Esophagus muscularis mucosa (tissue), 4 donors: ENCODE results near the gene TMEM88. TPM values are rescaled to one million over a fixed set of nuclear protein-coding genes. Genes with fewer than 3 reads are reported as not detected.

ENCODE experiments used
- DNase-seq: peaks from one replicate; pipeline ENCODE4 v3.0.0-alpha.2; 2017; ENCODE audit errors: extremely low spot score
- H3K27ac ChIP-seq, 4 donors: fragments of 200-600 bp; sonication (generic); replicated peaks in 1 of 4; 1 replicate in 3 of 4; 2 replicates in 1 of 4; pipeline ENCODE4 v1.5.1; 2016 to 2019; ENCODE audit warnings: mild to moderate bottlenecking in 1 of 4
- H3K27me3 ChIP-seq, 4 donors: fragments of 200-600 bp; sonication (generic); one replicate each; pipeline versions ENCODE4 v1.5.1 to v1.6.0; 2016 to 2019
- H3K36me3 ChIP-seq, 4 donors: fragments of 200-600 bp; sonication (generic); one replicate each; pipeline ENCODE4 v1.5.1; 2016 to 2019
- H3K4me1 ChIP-seq, 4 donors: fragments of 200-600 bp; sonication (generic); one replicate each; pipeline ENCODE4 v1.5.1; 2016 to 2019
- H3K4me3 ChIP-seq, 4 donors: fragments of 200-600 bp; sonication (generic); 1 replicate in 2 of 4; 2 replicates in 2 of 4; pipeline ENCODE4 v1.5.1; 2016 to 2019; ENCODE audit warnings: mild to moderate bottlenecking in 4 of 4, moderate library complexity in 1 of 4
- H3K9me3 ChIP-seq, 4 donors: fragments of 200-600 bp; sonication (generic); 1 replicate in 3 of 4; 2 replicates in 1 of 4; pipeline ENCODE4 v1.5.1; 2016 to 2019
- CTCF ChIP-seq, 3 experiments: fragments of 200-600 bp in 2 of 3; fragments of 450-650 bp in 1 of 3; sonication (generic) in 2 of 3; IDR thresholded peaks; one replicate each; pipeline ENCODE4 v1.5.1; 2017 to 2019; ENCODE audit warnings: antibody characterized with exemption in 3 of 3, mild to moderate bottlenecking in 2 of 3, moderate library complexity in 1 of 3
- EP300 ChIP-seq: sonication (generic); formaldehyde crosslinking; IDR thresholded peaks from one replicate; pipeline ENCODE4 v1.6.1; 2017; ENCODE audit warnings: antibody characterized with exemption
- POLR2A ChIP-seq: fragments of 450-650 bp; IDR thresholded peaks from one replicate; pipeline ENCODE4 v1.6.1; 2017; ENCODE audit warnings: antibody characterized with exemption, moderate library complexity, mild to moderate bottlenecking, low read depth
- POLR2AphosphoS5 ChIP-seq, 2 donors: sonication (generic); formaldehyde crosslinking; IDR thresholded peaks; one replicate each; pipeline ENCODE4 v1.6.1; 2017; ENCODE audit warnings: antibody characterized with exemption in 2 of 2
- WGBS: methylation state at CpG from one replicate; pipeline ENCODE4 v1.1.5; 2018; 5-methylcytosine and 5-hydroxymethylcytosine counted together
- intact Hi-C: fragments of 100-400 bp; cut with DNase I; formaldehyde crosslinking; loops from one replicate; pipeline ENCODE4 v1.15.1; 2023
- total RNA-seq, 4 donors: library from RNA; depleted of rRNA; stranded (reverse); fragments of >200 nt; gene quantifications; one replicate each; pipeline versions ENCODE4 v1.1.0 to v1.2.1, GENCODE V29; 2016

TMEM88 gene
- total RNA-seq, 4 donors from 2014 or later = 13.3 to 45.9 (median 42.5) TPM

DNA sequence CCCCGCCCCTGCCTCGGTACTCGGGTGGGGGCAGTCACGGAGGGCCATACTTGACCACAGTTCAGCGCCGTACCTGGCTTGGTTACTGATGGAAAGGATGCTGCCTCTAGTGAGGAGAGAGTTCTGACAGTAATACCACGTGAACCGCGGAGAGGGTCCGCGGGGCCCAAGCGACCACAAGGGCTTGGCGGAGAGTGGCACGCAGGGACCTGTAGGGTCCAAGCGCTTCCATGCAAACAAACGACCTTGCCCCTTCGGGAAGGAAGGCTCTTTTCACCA is 11.7 kb upstream of the TMEM88 start:
- intact Hi-C loops = loop anchor here (5.0 kb wide), 1 partner anchor 309 kb away; the partner anchor contains the start of gene PER1
- H3K4me1 ChIP-seq = peaks cover 38 to 83% (median 72%) of the 10 kb centered on the region in 4 donors
- TF ChIP-seq EP300 = no peak
- no peak for DNase-seq
- H3K9me3 ChIP-seq = no peaks in the 10 kb centered on the region
- 0% methylated on average over 14 of the region's 17 CpGs for WGBS
- H3K27ac ChIP-seq = peak overlapping the region; percentile 97 to 98 (median 98)
- H3K27me3 ChIP-seq = no peaks in the 10 kb centered on the region
- peaks cover 26 to 40% (median 34%) of the 10 kb centered on the region in 4 donors for H3K36me3 ChIP-seq
- peak overlapping the region; percentile 64 to 86 (median 73) for H3K4me3 ChIP-seq

DNA sequence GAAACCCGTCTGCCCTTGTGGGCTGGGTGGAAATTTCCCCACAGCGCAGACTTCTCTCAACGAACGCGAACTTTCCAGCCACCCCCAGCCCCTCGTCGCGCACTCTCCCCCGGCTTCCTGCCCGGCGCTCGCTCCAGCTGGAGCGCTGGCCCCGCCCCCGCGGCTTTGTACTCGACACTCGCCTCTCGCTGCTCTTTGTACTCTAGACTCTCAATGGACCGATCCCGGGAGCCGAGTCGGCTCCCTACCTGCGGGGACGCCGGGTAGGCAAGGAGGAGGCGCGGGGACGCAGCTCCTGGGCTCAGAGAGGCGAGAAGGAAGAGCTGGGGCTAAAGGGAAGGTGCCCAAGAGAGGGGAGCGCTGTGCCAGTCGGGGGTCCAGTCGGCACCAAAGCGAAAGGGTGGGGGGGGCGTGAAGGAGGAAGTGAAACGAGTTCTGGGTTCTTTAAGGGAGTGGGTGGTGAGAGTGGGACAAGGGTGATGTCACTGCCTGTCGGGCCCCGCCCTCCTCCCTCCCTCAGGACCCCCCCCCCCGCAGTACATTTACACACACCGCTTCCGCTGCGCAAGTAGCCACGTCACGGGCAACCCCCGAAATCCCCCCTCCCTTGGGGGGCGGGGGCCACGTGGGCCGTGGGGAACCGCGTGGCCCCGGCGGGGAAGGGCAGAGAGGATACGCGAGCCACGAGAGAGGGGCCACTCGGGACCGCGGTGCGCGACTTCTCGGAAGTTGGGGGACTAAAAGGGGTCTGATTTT is 11.2 kb upstream of the TMEM88 start:
- intact Hi-C loops = loop anchor here (5.0 kb wide), 1 partner anchor 309 kb away; the partner anchor contains the start of gene PER1
- peak; percentile 97 for DNase-seq

GRCh38 chr17:7844292-7845154 is 10.3 kb upstream of the TMEM88 start:
- H3K4me3 ChIP-seq = peak overlapping the region; percentile 64 to 86 (median 73)
- H3K27me3 ChIP-seq = no peaks in the 10 kb centered on the region
- H3K36me3 ChIP-seq = peaks cover 40 to 53% (median 48%) of the 10 kb centered on the region in 4 donors
- peak overlapping the region; percentile 97 to 98 (median 98) for H3K27ac ChIP-seq
- under 1% methylated on average over 40 of the region's 71 CpGs for WGBS
- intact Hi-C loops = loop anchor here (5.0 kb wide), 1 partner anchor 308 kb away; the partner anchor contains the start of gene PER1
- DNase-seq = peak; percentile 98
- no peaks in the 10 kb centered on the region for H3K9me3 ChIP-seq
- peaks cover 25 to 70% (median 58%) of the 10 kb centered on the region in 4 donors for H3K4me1 ChIP-seq
- TF ChIP-seq POLR2AphosphoS5 (IDR thresholded peaks at IDR 0.05) = peak; percentile 92 to 97
- TF ChIP-seq EP300 = no peak
- peak in 1 of 3 experiments; percentile 7 for TF ChIP-seq CTCF (IDR thresholded peaks at IDR 0.05)
- peak; percentile 78 for TF ChIP-seq POLR2A

More for the DNA sequence above, 11.2 kb upstream of the TMEM88 start:
- Histone ChIP-seq H3K27me3 (no peaks in the 10 kb centered on the region), H3K36me3 (peaks cover 32 to 45% (median 40%) of the 10 kb centered on the region in 4 donors), H3K27ac (peak overlapping the region; percentile 97 to 98 (median 98)), H3K9me3 (no peaks in the 10 kb centered on the region), H3K4me3 (peak overlapping the region; percentile 64 to 86 (median 73)), H3K4me1 (peaks cover 33 to 78% (median 66%) of the 10 kb centered on the region in 4 donors)
- no peak for TF ChIP-seq EP300
- peak; percentile 15 for TF ChIP-seq POLR2A
- TF ChIP-seq POLR2AphosphoS5 (IDR thresholded peaks at IDR 0.05) = peak; percentile 42 to 43
- under 1% methylated on average over 35 of the region's 61 CpGs for WGBS

GRCh38 chr17:7845359-7846062 is 9.4 kb upstream of the TMEM88 start:
- H3K27me3 ChIP-seq = no peaks in the 10 kb centered on the region
- peaks cover 50 to 55% (median 53%) of the 10 kb centered on the region in 4 donors for H3K36me3 ChIP-seq
- no peak for DNase-seq
- intact Hi-C loops = no loop called here
- peak overlapping the region; percentile 97 to 98 (median 98) for H3K27ac ChIP-seq
- peak overlapping the region; percentile 64 to 86 (median 73) for H3K4me3 ChIP-seq
- H3K9me3 ChIP-seq = no peaks in the 10 kb centered on the region
- H3K4me1 ChIP-seq = peaks cover 18 to 60% (median 48%) of the 10 kb centered on the region in 4 donors
- TF ChIP-seq POLR2A (no peak), EP300 (no peak), CTCF (IDR thresholded peaks at IDR 0.05) (no peak), POLR2AphosphoS5 (IDR thresholded peaks at IDR 0.05) (no peak)
- 83% methylated on average over 8 of the region's 15 CpGs for WGBS

GRCh38 chr17:7846063-7846735 is 8.7 kb upstream of the TMEM88 start:
- peak overlapping the region in 3 of 4 donors; percentile 97 to 98 (median 97) for H3K27ac ChIP-seq
- H3K4me3 ChIP-seq = peak overlapping the region in 1 of 4 donors; percentile 64
- 83% methylated on average over 14 of the region's 22 CpGs for WGBS
- H3K9me3 ChIP-seq = no peaks in the 10 kb centered on the region
- TF ChIP-seq EP300 (no peak), POLR2A (no peak), CTCF (IDR thresholded peaks at IDR 0.05) (no peak), POLR2AphosphoS5 (IDR thresholded peaks at IDR 0.05) (no peak)
- intact Hi-C loops = no loop called here
- peaks cover 14 to 57% (median 44%) of the 10 kb centered on the region in 4 donors for H3K4me1 ChIP-seq
- no peaks in the 10 kb centered on the region for H3K27me3 ChIP-seq
- DNase-seq = no peak
- peaks cover 53 to 60% (median 59%) of the 10 kb centered on the region in 4 donors for H3K36me3 ChIP-seq
